T47D (cell line): ENCODE data around the gene CST1.
"Not testable (repeated sequence)": the region's sequence is repeated elsewhere in the genome, so short reads cannot be mapped to it uniquely, and the experiment has no call there.

Source experiments
- DNase-seq, 2 experiments: peaks; one replicate each; pipeline versions ENCODE4 v3.0.0 to v3.0.0-alpha.2; 2011 to 2012; ENCODE audit warnings: low read depth in 1 of 2, low spot score in 1 of 2
- JUND ChIP-seq: IDR thresholded peaks from 2 replicates; pipeline ENCODE4 v1.6.1; 2012; ENCODE audit warnings: low read depth
- in situ Hi-C: cut with HindIII; loops from 2 replicates; pipeline ENCODE4 v1.10.0; 2016; ENCODE audit warnings: low sequenced_read_pairs, low pct_unique_long_range_greater_than_20kb

The CST1 gene

DNA sequence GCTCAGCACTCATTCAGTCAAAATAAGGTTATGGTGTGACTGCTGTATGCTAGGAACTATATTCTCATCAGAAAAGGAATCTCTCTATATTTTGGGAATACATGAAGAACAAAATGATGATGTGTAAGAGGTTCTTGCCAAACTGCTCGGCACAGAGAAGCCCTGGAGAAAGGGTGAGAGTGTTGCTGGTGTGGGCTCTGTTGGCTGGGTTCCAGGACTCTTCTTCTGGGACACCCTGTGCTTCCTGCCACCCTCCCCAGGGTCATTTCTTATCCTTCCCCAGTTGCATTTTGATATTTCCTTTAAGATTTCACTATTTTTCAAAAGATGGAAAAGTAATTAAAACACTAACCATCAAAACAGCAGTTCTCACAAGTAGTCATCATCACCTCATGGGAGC is 28.8 kb downstream of the CST1 start:
- DNase-seq, result no peak
- in situ Hi-C loops, result no loop called here
- TF ChIP-seq JUND, result no peak

DNA sequence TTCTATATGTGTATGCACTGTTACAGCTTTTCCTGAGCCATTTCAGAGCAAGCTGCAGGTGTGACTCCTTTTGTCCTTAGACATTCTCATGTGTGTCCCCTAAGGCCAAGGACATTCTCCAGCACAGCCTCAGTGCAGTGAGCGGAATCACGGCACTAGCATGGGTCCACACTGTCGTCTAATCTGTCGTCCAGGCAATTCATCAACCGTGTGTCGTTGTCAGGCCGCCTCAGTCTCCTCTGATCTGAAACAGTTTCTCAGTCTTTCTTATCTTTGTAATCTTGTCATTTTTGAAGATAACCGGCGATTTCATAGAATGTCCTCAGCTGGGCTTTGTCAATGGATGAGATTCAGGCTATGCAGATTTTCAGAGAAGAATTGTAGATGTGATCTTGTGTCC is 31.4 kb downstream of the CST1 start:
- DNase-seq, in situ Hi-C loops: not testable (repeated sequence)

DNA sequence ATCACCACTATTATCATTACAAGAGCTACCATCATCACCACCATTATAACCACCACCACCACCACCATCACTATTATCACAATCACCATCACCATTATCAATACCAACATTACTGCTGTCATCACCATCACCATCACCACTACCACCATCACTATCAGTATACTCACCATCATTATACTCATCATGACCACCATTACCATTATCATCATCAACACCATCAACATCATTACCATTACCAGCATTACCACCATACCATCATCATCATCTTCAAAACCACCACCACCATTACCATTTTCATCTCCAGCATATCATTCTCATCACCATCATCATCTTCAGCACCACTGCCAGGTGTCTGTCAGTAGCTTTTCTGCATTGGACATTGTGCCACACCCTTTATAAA is 39.0 kb downstream of the CST1 start:
- in situ Hi-C loops, DNase-seq: not testable (repeated sequence)

DNA sequence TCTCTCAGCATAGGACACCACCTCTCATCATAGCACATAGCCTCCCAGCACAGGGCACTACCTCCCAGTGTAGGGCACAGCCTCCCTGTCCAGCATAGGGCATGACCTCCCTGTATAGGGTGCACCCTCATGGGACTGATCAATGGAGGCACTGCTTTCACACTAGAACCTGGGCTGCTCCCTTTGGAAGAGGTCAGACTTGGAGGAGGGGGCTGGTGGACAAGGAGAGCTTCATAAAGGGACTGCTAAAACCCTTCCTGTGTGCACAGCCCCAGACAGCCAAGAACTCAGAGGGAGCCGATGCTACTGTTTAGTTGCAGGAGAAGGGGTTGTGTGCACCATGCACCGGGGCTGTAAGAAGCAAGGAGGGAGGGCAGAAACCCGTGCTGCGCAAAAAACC is 40.0 kb downstream of the CST1 start:
- in situ Hi-C loops, result no loop called here
- no peak for TF ChIP-seq JUND
- DNase-seq, result no peak

DNA sequence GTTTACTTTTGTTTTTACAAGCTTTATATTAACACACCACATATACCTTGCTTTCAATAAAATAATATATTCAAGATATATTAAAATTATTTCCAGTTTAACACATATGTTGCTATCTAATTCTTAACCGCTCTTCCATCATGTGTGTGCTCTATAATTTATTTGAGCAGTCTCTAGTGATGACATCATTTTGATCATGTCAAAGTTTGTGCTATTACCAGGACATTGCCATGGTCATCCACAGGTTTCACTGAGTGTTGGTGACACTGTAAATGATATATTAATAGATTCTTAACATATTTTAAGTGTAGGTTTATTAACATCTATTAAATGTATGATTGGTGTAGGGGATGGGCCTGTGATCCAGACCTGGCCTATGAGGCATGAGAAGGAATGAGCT is 44.8 kb downstream of the CST1 start:
- no peak for TF ChIP-seq JUND
- in situ Hi-C loops, result no loop called here

DNA sequence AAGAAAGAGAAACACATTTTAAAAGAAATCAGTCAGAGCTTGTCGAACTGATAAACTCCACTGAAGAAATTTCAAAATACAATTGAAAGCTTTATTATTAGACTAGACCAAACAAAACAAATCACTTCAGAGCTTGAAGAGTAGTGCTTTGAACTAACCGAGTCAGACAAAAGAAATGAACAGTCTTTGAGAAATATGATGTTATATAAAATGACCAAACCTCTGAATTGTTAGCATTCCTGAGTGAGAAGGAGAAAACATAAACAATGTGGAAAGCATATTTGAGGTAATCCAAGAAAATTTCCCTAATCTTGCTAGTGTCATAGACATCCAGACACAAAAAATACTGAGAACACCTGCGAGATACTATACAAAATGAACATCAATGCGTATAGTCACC is 48.7 kb downstream of the CST1 start:
- in situ Hi-C loops, result no loop called here
- TF ChIP-seq JUND, result no peak
- no peak for DNase-seq

More for the DNA sequence above, 44.8 kb downstream of the CST1 start:
- no peak for DNase-seq

DNA sequence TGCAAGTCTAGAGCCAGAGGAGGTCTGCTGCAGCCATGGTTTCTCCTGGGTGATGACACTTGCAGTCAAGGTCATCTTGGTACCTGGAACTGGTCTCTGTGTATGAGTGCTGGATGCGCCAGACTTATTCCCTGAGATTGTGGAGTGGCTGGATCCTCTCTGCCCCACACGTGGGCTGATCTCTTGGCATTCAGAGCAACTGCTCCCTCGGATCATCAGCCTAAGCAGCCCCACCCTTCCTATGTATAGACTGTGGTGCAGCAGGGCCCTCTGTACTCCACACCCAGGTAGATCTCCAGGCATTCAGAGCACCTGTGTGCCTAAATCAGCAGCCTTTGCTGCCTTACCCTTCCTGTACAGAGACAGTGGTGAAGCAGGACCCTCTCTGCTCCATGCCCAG is 49.8 kb downstream of the CST1 start:
- TF ChIP-seq JUND, result no peak
- in situ Hi-C loops, result no loop called here
- DNase-seq, result no peak

DNA sequence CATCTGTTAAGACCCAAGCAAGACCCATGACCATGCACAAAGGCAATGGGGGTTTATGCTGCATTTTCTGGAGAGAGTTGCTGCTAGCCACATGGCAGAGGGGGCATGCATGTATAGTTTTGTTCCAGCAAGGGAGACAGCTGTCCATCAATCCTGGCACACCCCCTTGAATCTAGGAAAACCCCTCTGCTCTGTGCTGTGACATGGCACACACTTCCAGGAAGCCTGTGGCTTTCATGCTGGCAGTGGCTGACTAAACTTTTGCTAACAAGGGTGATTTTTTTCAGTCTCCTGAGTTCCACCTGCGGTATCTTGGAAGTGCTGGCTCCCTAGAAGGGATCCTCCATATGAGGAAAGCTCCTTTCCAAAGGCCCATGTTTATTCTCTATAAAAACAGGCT is 52.8 kb downstream of the CST1 start:
- no peak for TF ChIP-seq JUND
- in situ Hi-C loops, result no loop called here
- DNase-seq, result no peak
